ENCODE data around the gene NCKAP5.
"Not testable (repeated sequence)": the region's sequence is repeated elsewhere in the genome, so short reads cannot be mapped to it uniquely, and the experiment has no call there.

The NCKAP5 gene

GRCh38 chr2:133252780-133253355 lies 315.4 kb downstream of the NCKAP5 start:
- no peak for DNase-seq

- DNase-seq = no peak
These were observed 318.9 kb downstream of the NCKAP5 start for GRCh38 chr2:133249362-133249761.

- DNase-seq = no peak
These were observed 320.0 kb downstream of the NCKAP5 start for GRCh38 chr2:133248264-133248663.

GRCh38 chr2:133247631-133248030 lies 320.6 kb downstream of the NCKAP5 start:
- DNase-seq = no peak

GRCh38 chr2:133241224-133241571 lies 327.1 kb downstream of the NCKAP5 start:
- DNase-seq = no peak

- DNase-seq = no peak
These were observed 327.6 kb downstream of the NCKAP5 start for GRCh38 chr2:133240491-133241223.

GRCh38 chr2:133235968-133236367 lies 332.3 kb downstream of the NCKAP5 start:
- no peak for DNase-seq

GRCh38 chr2:133232556-133232955 lies 335.7 kb downstream of the NCKAP5 start:
- DNase-seq = no peak

- no peak for DNase-seq
These were observed 337.0 kb downstream of the NCKAP5 start for GRCh38 chr2:133231264-133231663.

GRCh38 chr2:133229974-133230373 lies 338.3 kb downstream of the NCKAP5 start:
- no peak for DNase-seq

GRCh38 chr2:133223226-133223625 lies 345.0 kb downstream of the NCKAP5 start:
- no peak for DNase-seq

- no peak for DNase-seq
These were observed 346.9 kb downstream of the NCKAP5 start for GRCh38 chr2:133221398-133221797.

GRCh38 chr2:133218204-133218603 lies 350.1 kb downstream of the NCKAP5 start:
- DNase-seq = no peak

- DNase-seq = no peak
These were observed 352.8 kb downstream of the NCKAP5 start for GRCh38 chr2:133215477-133215876.

- no peak for DNase-seq
These were observed 354.6 kb downstream of the NCKAP5 start for GRCh38 chr2:133213651-133214050.

GRCh38 chr2:133209325-133209724 lies 358.9 kb downstream of the NCKAP5 start:
- no peak for DNase-seq

- not testable (repeated sequence) for DNase-seq
These were observed 361.6 kb downstream of the NCKAP5 start for GRCh38 chr2:133206666-133207065.

GRCh38 chr2:133204421-133204820 lies 363.8 kb downstream of the NCKAP5 start:
- DNase-seq = no peak

GRCh38 chr2:133200684-133201421 lies 367.4 kb downstream of the NCKAP5 start:
- no peak for DNase-seq

GRCh38 chr2:133198678-133199077 lies 369.6 kb downstream of the NCKAP5 start:
- DNase-seq = no peak

- DNase-seq = no peak
These were observed 371.1 kb downstream of the NCKAP5 start for GRCh38 chr2:133197156-133197555.

GRCh38 chr2:133194777-133195335 lies 373.4 kb downstream of the NCKAP5 start:
- DNase-seq = no peak

GRCh38 chr2:133194362-133194655 lies 374.0 kb downstream of the NCKAP5 start:
- no peak for DNase-seq

Data from T-helper 2 cell (primary cell).